HG02938 (cell line): ENCODE measurements around the gene RDH5.

Source experiments
- ATAC-seq: cut with Tn5 transposase; IDR thresholded peaks from one replicate; pipeline ENCODE4 v1.9.1; 2021; ENCODE audit warnings: mild to moderate bottlenecking, moderate library complexity; ENCODE audit not compliant: unreplicated experiment

RDH5 gene

GRCh38 chr12:55720071-55720564 is at the start of gene RDH5:
RDH5 (plus strand) TSS chr12:55720393; CDS start chr12:55721185, 792 bp downstream.
- no peak for ATAC-seq

- ATAC-seq, result no peak
These were observed 48.4 kb upstream of the RDH5 start for GRCh38 chr12:55671746-55672145.

GRCh38 chr12:55673638-55674037 is 46.6 kb upstream of the RDH5 start:
- peak; percentile 98 for ATAC-seq

GRCh38 chr12:55675666-55676065 is 44.5 kb upstream of the RDH5 start:
- ATAC-seq, result no peak

- ATAC-seq, result no peak
These were observed 43.5 kb upstream of the RDH5 start for GRCh38 chr12:55676707-55677106.

GRCh38 chr12:55679691-55680090 is 40.5 kb upstream of the RDH5 start:
- ATAC-seq, result no peak

GRCh38 chr12:55681142-55682077 is 38.8 kb upstream of the RDH5 start:
- no peak for ATAC-seq

GRCh38 chr12:55682087-55682796 is 38.0 kb upstream of the RDH5 start:
- no peak for ATAC-seq

- ATAC-seq, result no peak
These were observed 36.5 kb upstream of the RDH5 start for GRCh38 chr12:55683676-55684075.

GRCh38 chr12:55684761-55685370 is 35.3 kb upstream of the RDH5 start:
- no peak for ATAC-seq

GRCh38 chr12:55685671-55686070 is 34.5 kb upstream of the RDH5 start:
- ATAC-seq, result no peak

- ATAC-seq, result no peak
These were observed 33.7 kb upstream of the RDH5 start for GRCh38 chr12:55686366-55687010.

GRCh38 chr12:55687746-55688145 is 32.4 kb upstream of the RDH5 start:
- ATAC-seq, result no peak

GRCh38 chr12:55688716-55689655 is 31.2 kb upstream of the RDH5 start:
- no peak for ATAC-seq

GRCh38 chr12:55692631-55693322 is 27.4 kb upstream of the RDH5 start:
- ATAC-seq, result no peak

GRCh38 chr12:55693323-55694187 is 26.6 kb upstream of the RDH5 start:
- no peak for ATAC-seq

- no peak for ATAC-seq
These were observed 26.0 kb upstream of the RDH5 start for GRCh38 chr12:55694188-55694515.

- no peak for ATAC-seq
These were observed 25.5 kb upstream of the RDH5 start for GRCh38 chr12:55694651-55695050.
